Vagina (tissue), 2 donors: ENCODE results near the gene DCC.

Source experiments
- CTCF ChIP-seq, 3 experiments: fragments of 450-650 bp in 2 of 3; fragments of 200-600 bp in 1 of 3; sonication (generic) in 1 of 3; IDR thresholded peaks; one replicate each; pipeline ENCODE4 v1.5.1; 2017 to 2019; ENCODE audit warnings: antibody characterized with exemption in 3 of 3, mild to moderate bottlenecking in 2 of 3, moderate library complexity in 2 of 3
- POLR2A ChIP-seq, 2 donors: fragments of 450-650 bp; IDR thresholded peaks; one replicate each; pipeline ENCODE4 v1.6.1; 2017; ENCODE audit warnings: antibody characterized with exemption in 2 of 2, mild to moderate bottlenecking in 2 of 2, moderate library complexity in 2 of 2
- POLR2AphosphoS5 ChIP-seq, 2 donors: sonication (generic); formaldehyde crosslinking; IDR thresholded peaks; one replicate each; pipeline ENCODE4 v1.9.0; 2017; ENCODE audit warnings: antibody characterized with exemption in 2 of 2, mild to moderate bottlenecking in 2 of 2, low read depth in 1 of 2; ENCODE audit not compliant: insufficient read depth in 1 of 2

DNA sequence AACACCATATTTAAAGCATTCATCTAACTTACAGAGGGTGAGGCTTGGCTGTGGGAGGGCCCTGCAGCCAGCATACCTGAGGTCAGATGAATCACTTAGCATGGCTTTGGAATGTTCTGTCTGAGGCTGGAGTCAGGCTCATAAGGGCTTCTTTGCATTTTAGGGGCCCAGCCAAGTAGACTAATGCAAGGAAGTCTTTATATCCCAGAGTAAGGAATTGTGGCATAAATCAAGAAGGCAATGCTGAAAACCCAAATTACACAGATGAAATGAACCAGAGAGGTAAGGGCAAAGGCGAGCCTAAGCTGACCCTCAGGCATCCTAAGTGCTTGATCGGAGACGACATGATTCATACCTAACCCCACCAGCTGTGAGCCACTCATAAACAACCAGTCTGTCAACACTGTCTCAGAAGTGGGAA, 383.6 kb downstream of the DCC start:
- TF ChIP-seq CTCF (IDR thresholded peaks at IDR 0.05), result no peak
- no peak for TF ChIP-seq POLR2A (IDR thresholded peaks at IDR 0.05)
- no peak for TF ChIP-seq POLR2AphosphoS5 (IDR thresholded peaks at IDR 0.05; ENCODE audit: insufficient read depth in 1 of 2, low read depth in 1 of 2)
